ENCODE results near the gene INMT.
A peak's percentile ranks its signal among the peaks of the same experiment; 100 is the strongest.

The INMT gene

GRCh38 chr7:30729642-30730041, 22.3 kb upstream of the INMT start:
- no peak for DNase-seq

- no peak for DNase-seq
Observed at GRCh38 chr7:30730097-30730496, 21.8 kb upstream of the INMT start.

GRCh38 chr7:30730996-30731395, 20.9 kb upstream of the INMT start:
- DNase-seq, result no peak

GRCh38 chr7:30731581-30731980, 20.4 kb upstream of the INMT start:
- DNase-seq, result peak; percentile 82

GRCh38 chr7:30732606-30733005, 19.3 kb upstream of the INMT start:
- no peak for DNase-seq

- DNase-seq, result no peak
Observed at GRCh38 chr7:30733216-30733615, 18.7 kb upstream of the INMT start.

GRCh38 chr7:30733691-30734090, 18.2 kb upstream of the INMT start:
- no peak for DNase-seq

GRCh38 chr7:30734497-30734896, 17.4 kb upstream of the INMT start:
- no peak for DNase-seq

- DNase-seq, result peak; percentile 95
Observed at GRCh38 chr7:30735631-30736030, 16.3 kb upstream of the INMT start.

- DNase-seq, result no peak
Observed at GRCh38 chr7:30736291-30736690, 15.6 kb upstream of the INMT start.

GRCh38 chr7:30738026-30738915, 13.7 kb upstream of the INMT start:
- no peak for DNase-seq

GRCh38 chr7:30739691-30740090, 12.2 kb upstream of the INMT start:
- no peak for DNase-seq

GRCh38 chr7:30740417-30741181, 11.3 kb upstream of the INMT start:
- DNase-seq, result peak; percentile 81

- no peak for DNase-seq
Observed at GRCh38 chr7:30741289-30741688, 10.6 kb upstream of the INMT start.

GRCh38 chr7:30743371-30744074, 8.4 kb upstream of the INMT start:
- DNase-seq, result peak; percentile 34

- DNase-seq, result no peak
Observed at GRCh38 chr7:30744075-30744417, 7.9 kb upstream of the INMT start.

- no peak for DNase-seq
Observed at GRCh38 chr7:30745261-30745941, 6.5 kb upstream of the INMT start.

- DNase-seq, result no peak
Observed at GRCh38 chr7:30750010-30750409, 1.9 kb upstream of the INMT start.

GRCh38 chr7:30750683-30751650, 968 bp upstream of the INMT start:
- no peak for DNase-seq

- no peak for DNase-seq
Observed at GRCh38 chr7:30752484-30752883, 549 bp downstream of the INMT start.

GRCh38 chr7:30752979-30753378, 1.0 kb downstream of the INMT start:
- DNase-seq, result no peak

All from NCI-H82 (cell line).